ENCODE results near the gene GLT6D1.

GLT6D1 gene

GRCh38 chr9:135584371-135584770 lies 55.0 kb downstream of the GLT6D1 start:
- no peak for DNase-seq (ENCODE audit: low spot score)

- DNase-seq (ENCODE audit: low spot score), result no peak
These were observed 55.7 kb downstream of the GLT6D1 start for GRCh38 chr9:135583688-135584011.

GRCh38 chr9:135582966-135583687 lies 56.2 kb downstream of the GLT6D1 start:
- DNase-seq (ENCODE audit: low spot score), result no peak

DNA sequence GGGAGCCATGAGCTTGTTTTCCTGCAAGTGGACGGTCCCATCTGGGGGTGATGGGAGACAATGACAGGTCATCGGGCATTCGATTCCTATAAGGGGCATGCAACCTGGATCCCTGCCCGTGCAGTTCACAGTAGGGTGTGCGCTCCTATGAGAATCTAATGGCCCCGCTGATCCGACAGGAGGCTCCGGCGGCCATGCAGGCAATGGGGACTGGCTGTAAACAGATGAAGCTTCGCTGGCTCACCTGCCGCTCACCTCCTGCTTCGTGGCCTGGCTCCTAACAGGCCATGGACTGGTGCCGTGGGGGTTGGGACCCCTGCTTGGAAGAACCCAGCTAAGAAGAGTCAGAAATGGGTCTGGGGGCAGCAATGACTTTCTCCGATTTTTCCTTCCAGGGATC lies 56.8 kb downstream of the GLT6D1 start:
- no peak for DNase-seq (ENCODE audit: low spot score)

DNA sequence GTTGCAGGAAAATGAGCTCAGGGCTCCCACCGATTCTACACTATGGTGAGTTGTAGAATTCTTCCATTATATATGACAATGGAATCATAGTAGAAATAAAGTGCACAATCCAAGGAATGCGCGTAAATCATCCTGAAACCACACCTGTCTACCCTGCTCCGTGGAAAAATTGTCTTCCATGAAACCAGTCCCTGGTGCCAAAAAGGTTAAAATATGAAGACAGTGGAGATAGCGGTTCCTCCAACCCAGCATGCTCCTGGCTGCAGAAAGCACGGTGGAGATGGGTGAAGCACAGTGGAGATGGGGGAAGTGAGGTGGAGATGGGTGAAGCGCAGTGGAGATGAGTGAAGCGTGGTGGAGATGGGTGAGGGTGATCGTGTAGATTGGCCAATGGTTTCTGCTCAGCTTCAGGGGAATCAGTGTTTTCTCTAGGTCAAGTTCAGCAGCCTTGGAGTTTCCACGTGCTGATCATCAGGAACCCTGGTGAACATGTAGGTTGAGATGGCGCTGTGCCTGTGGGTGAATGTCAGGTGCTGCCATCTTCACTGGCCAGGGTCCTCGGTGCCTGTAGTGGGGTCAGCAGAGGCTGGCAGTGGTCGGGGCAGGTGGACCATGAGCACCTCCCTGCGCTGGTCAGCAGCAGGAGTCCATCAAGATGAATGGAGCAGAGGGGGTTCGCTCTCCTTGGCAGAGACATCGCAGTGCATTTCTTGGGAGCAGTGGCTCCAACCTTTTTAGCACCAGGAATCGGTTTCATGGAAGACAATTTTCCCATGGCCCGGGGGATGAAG lies 57.5 kb downstream of the GLT6D1 start:
- DNase-seq (ENCODE audit: low spot score), result no peak

- DNase-seq (ENCODE audit: low spot score), result no peak
These were observed 58.5 kb downstream of the GLT6D1 start for GRCh38 chr9:135580664-135581380.

- DNase-seq (ENCODE audit: low spot score), result no peak
These were observed 59.3 kb downstream of the GLT6D1 start for GRCh38 chr9:135579889-135580660.

DNA sequence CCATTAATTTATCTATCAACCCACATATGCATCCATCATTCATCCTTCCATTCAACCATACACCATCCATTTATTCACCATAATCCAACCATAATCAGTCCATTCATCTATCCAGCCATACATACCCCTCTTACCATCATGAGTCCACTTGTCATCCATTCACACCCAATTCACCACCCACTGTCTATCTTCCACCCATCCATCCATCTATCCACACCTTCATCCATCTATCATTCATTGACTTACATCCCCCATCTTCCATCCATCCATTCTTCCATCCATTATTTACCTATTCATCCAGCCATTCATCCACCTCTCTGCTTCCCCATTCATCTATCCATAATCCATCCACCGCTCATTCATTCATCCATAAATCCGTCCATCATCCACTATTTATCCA lies 60.0 kb downstream of the GLT6D1 start:
- no peak for DNase-seq (ENCODE audit: low spot score)

- DNase-seq (ENCODE audit: low spot score), result no peak
These were observed 62.1 kb downstream of the GLT6D1 start for GRCh38 chr9:135577256-135577655.

- no peak for DNase-seq (ENCODE audit: low spot score)
These were observed 63.2 kb downstream of the GLT6D1 start for GRCh38 chr9:135575995-135576631.

GRCh38 chr9:135574943-135575342 lies 64.4 kb downstream of the GLT6D1 start:
- DNase-seq (ENCODE audit: low spot score), result no peak

GRCh38 chr9:135574331-135574730 lies 65.0 kb downstream of the GLT6D1 start:
- no peak for DNase-seq (ENCODE audit: low spot score)

Measured in pons (tissue), 1 donor.